Aorta (tissue), 5 donors: Measurements from ENCODE around the gene MIDN. TPM values are rescaled to one million over a fixed set of nuclear protein-coding genes. Genes with fewer than 3 reads are reported as not detected.

ENCODE experiments used
- ATAC-seq: fragments of 200-7000 bp; cut with Tn5 transposase; one replicate; pipeline ENCODE4 v1.9.1; 2022; ENCODE audit warnings: moderate library complexity; ENCODE audit not compliant: low FRiP score
- DNase-seq, 2 donors: peaks; one replicate each; pipeline ENCODE4 v3.0.0-alpha.2; 2020
- H3K27ac ChIP-seq, 2 donors: one replicate each; pipeline ENCODE4 v1.5.1; 2013; ENCODE audit warnings: low read length in 2 of 2, mild to moderate bottlenecking in 2 of 2, moderate library complexity in 2 of 2, control low read depth in 1 of 2, inconsistent platforms in 1 of 2, low read depth in 1 of 2
- H3K27me3 ChIP-seq, 2 donors: one replicate each; pipeline ENCODE4 v1.6.1; 2013; ENCODE audit warnings: control low read depth in 1 of 2, low read length in 1 of 2, mild to moderate bottlenecking in 1 of 2, moderate library complexity in 1 of 2; ENCODE audit not compliant: insufficient read depth in 2 of 2, control insufficient read depth in 1 of 2
- H3K36me3 ChIP-seq, 2 donors: one replicate each; pipeline ENCODE4 v1.6.1; 2013; ENCODE audit warnings: control low read depth in 1 of 2, low read length in 1 of 2, mild to moderate bottlenecking in 1 of 2; ENCODE audit not compliant: insufficient read depth in 2 of 2, control insufficient read depth in 1 of 2
- H3K4me1 ChIP-seq, 2 donors: one replicate each; pipeline ENCODE4 v1.6.1; 2013; ENCODE audit warnings: low read length in 2 of 2, control low read depth in 1 of 2, mild to moderate bottlenecking in 1 of 2, moderate library complexity in 1 of 2; ENCODE audit not compliant: insufficient read depth in 2 of 2, control insufficient read depth in 1 of 2
- H3K4me3 ChIP-seq, 2 donors: one replicate each; pipeline ENCODE4 v1.5.1; 2013; ENCODE audit warnings: low read length in 2 of 2, control low read depth in 1 of 2, mild to moderate bottlenecking in 1 of 2
- H3K9me3 ChIP-seq: one replicate; pipeline ENCODE4 v1.6.1; 2013; ENCODE audit warnings: mild to moderate bottlenecking, low read length; ENCODE audit not compliant: control insufficient read depth
- WGBS, 2 donors: extraction: QIAGEN DNeasy Blood & Tissue Kit; methylation state at CpG; one replicate each; pipeline ENCODE4 v1.1.7; 2013; 5-methylcytosine and 5-hydroxymethylcytosine counted together
- intact Hi-C, 2 donors: fragments of 100-400 bp; cut with DNase I; formaldehyde crosslinking; loops; one replicate each; pipeline versions ENCODE4 v1.14.2 to v1.15.0; 2022
- polyA plus RNA-seq, 2 donors: library from polyadenylated mRNA; stranded (reverse); fragments of 200-250 nt; gene quantifications; one replicate each; pipeline ENCODE4 v1.2.3, GENCODE V29; 2013
- total RNA-seq, 2 donors: library from RNA; stranded (reverse); fragmentation: NEBNext Ultra II Directional; extraction: Animal tissue kit (Norgen Biotek cat#: 25700); gene quantifications; one replicate each; pipeline ENCODE4 v1.2.1, GENCODE V29; 2021
- donor health status: healthy with polysubstance abuse.
- donor health status: Bipolar disorder and iron deficiency.
- donor health status: DM: no; HTN: no; CAD: no.
- donor health status: DM: no; HTN: no; CAD: no.
- donor health status: DM: yes; HTN: yes; CAD: no.

MIDN gene
- total and polyA plus RNA-seq, 4 donors, result 11.8 to 121 (median 69.7) TPM

DNA sequence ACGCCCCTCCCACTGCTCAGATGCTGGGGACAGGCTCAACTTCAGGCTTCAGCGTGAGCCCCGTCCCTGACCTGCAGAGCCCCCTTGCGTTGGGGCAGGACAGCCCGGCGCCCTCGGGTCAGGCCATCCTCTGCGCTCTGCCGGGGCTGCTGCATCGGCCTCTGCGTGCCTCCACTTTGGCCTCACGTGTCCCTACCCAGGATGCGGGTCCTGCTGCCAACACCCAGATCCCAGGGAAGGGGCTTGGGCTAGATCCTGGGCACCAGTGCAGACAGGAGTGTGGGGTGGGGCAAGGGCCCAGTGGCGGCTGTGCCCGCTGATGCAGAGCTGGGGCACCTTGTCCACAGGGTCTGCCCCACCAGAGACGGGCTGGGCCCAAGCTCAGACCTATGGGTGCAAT lies 23.5 kb upstream of the MIDN start:
- ATAC-seq (no peak), DNase-seq (no peak)
- intact Hi-C loops, result no loop called here
- 86 to 90% methylated on average over 16 of the region's 16 CpGs for WGBS, 2 donors
- Histone ChIP-seq H3K9me3 (no peaks in the 10 kb centered on the region), H3K27me3 (no peaks in the 10 kb centered on the region), H3K36me3 (peaks cover 0 to 2% of the 10 kb centered on the region in 2 donors), H3K4me3 (no peak overlapping the region), H3K4me1 (no peaks in the 10 kb centered on the region), H3K27ac (no peak overlapping the region)

DNA sequence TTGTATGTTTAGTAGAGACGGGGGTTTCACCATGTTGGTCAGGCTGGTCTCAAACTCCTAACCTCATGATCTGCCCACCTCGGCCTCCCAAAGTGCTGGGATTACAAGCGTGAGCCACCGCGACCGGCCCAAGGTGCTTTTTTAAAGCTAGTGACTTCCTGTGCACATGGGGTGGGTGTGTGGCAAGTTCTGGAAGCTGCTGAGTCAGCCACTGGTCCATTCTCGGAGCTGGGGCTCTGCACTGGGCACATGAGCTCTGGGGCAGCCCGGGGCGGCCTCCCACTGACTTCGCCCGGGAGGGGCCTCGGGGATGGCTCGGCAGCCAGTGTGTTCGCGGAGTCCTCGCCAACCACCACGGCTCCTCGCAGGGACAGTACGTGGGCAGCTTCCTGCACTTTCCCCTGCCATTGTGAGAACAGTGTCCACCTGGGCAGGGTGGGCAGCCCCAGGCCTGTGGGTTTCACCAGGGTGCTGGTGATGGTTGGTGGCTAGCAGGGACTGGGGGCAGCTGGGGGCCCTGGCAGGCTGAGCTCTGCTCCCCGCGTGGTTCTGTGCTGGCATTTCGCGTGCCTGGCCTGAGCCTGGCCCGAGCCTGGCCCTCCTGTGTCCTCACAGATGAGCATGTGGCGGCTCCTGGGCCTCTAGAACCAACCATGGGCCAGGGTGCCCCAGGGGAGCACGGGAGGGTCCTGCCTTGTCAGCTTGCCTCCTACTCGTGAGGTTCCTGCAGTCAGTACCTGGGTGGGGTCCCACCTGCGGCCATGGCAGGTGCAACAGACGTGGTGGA lies 22.8 kb upstream of the MIDN start:
- ATAC-seq (no peak), DNase-seq (no peak)
- intact Hi-C loops, result no loop called here
- Histone ChIP-seq H3K9me3 (no peaks in the 10 kb centered on the region), H3K36me3 (peaks cover 0 to 2% of the 10 kb centered on the region in 2 donors), H3K27ac (no peak overlapping the region), H3K4me3 (no peak overlapping the region), H3K27me3 (no peaks in the 10 kb centered on the region), H3K4me1 (no peaks in the 10 kb centered on the region)
- WGBS, 2 donors, result 85 to 86% methylated on average over 28 to 29 of the region's 29 CpGs

DNA sequence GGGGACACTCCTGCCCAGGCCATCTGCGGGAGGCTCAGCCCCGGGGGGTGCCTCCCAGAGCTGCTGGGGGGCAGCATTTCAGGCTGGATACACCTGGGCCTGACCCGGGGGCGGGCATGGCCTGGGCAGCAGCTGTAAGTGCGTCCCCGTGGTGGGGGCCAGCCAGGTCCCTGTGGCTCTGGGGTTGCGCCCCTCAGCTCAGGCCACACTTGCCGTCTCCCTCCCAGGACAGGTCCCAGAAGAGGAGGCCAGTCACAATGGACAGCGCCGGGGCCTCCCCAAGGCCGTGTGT lies 22.2 kb upstream of the MIDN start:
- Histone ChIP-seq H3K4me1 (no peaks in the 10 kb centered on the region), H3K27me3 (no peaks in the 10 kb centered on the region), H3K36me3 (no peaks in the 10 kb centered on the region), H3K9me3 (no peaks in the 10 kb centered on the region), H3K27ac (no peak overlapping the region), H3K4me3 (no peak overlapping the region)
- WGBS, 2 donors, result 91 to 93% methylated on average over 11 of the region's 11 CpGs
- intact Hi-C loops, result no loop called here
- no peak for DNase-seq
- no peak for ATAC-seq

DNA sequence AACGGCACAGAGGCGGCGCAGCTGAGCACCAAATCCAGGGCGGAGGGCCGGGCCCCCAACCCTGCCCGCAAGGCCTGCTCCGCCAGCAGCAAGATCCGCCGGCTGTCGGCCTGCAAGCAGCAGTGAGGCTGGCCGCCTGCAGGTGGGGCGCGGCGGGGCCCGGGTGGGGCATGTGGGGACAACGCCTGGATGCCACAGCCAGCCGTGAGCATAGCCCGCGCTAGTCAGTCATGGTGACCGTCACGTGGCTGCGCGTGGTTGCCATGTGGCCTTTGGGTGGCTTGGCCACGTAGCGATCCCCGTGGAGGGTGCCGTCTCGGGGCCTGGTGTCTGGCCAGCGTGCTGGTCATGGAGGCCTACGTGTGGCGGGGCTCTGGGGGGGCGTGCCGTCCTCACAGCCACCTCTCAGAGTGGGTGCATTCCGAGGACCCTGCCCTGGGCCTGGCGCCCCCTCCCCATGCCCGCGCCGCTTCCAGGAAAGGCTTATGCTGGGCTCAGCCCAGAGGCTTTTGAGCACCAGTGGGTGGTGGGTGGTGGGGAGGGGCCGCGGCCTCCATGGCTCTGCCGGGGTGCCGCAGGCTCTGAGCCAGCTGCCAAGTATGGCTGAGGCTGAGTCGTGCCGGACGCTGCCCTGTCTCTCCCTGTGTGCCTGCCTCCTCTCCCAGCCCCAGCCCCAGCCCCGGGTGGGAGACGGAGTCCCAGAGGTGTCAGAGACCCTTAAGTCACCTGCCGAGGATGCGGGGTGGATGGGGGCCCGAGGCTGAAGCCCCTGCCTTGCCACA lies 21.7 kb upstream of the MIDN start:
- no peaks in the 10 kb centered on the region for H3K9me3 ChIP-seq
- H3K36me3 ChIP-seq, result no peaks in the 10 kb centered on the region
- WGBS, 2 donors, result 89% methylated on average over 47 to 50 of the region's 50 CpGs
- H3K4me3 ChIP-seq, result no peak overlapping the region
- DNase-seq, result no peak
- no peak for ATAC-seq
- no peaks in the 10 kb centered on the region for H3K4me1 ChIP-seq
- H3K27ac ChIP-seq, result no peak overlapping the region
- no peaks in the 10 kb centered on the region for H3K27me3 ChIP-seq
- intact Hi-C loops, result no loop called here

DNA sequence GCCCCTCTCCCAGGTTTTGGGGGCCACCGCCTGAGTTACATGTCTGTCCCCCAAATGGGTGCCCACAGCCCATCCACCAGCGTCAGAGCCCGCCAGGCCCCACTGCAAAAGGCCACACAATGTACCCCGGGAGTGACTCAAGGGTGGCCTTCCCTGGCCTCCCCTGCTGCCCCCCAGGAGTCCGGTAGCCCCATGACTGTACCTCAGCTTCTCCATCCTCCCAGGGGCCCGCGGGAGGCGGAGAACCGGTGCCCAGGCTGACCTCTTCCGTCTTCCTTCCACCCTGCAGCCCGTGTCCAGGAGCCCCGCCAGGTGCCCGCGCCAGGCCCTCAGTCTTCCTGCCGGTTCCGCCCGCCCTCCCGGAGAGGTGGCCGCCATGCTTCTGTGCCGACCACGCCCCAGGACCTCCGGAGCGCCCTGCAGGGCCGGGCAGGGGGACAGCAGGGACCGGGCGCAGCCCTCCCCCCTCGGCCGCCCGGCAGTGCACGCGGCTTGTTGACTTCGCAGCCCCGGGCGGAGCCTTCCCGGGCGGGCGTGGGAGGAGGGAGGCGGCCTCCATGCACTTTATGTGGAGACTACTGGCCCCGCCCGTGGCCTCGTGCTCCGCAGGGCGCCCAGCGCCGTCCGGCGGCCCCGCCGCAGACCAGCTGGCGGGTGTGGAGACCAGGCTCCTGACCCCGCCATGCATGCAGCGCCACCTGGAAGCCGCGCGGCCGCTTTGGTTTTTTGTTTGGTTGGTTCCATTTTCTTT lies 20.9 kb upstream of the MIDN start:
- H3K4me3 ChIP-seq, result no peak overlapping the region
- no peak for DNase-seq
- no peak overlapping the region for H3K27ac ChIP-seq
- no peaks in the 10 kb centered on the region for H3K4me1 ChIP-seq
- intact Hi-C loops, result no loop called here
- H3K27me3 ChIP-seq, result no peaks in the 10 kb centered on the region
- 88 to 90% methylated on average over 42 to 56 of the region's 56 CpGs for WGBS, 2 donors
- no peak for ATAC-seq
- H3K36me3 ChIP-seq, result no peaks in the 10 kb centered on the region
- H3K9me3 ChIP-seq, result no peaks in the 10 kb centered on the region

DNA sequence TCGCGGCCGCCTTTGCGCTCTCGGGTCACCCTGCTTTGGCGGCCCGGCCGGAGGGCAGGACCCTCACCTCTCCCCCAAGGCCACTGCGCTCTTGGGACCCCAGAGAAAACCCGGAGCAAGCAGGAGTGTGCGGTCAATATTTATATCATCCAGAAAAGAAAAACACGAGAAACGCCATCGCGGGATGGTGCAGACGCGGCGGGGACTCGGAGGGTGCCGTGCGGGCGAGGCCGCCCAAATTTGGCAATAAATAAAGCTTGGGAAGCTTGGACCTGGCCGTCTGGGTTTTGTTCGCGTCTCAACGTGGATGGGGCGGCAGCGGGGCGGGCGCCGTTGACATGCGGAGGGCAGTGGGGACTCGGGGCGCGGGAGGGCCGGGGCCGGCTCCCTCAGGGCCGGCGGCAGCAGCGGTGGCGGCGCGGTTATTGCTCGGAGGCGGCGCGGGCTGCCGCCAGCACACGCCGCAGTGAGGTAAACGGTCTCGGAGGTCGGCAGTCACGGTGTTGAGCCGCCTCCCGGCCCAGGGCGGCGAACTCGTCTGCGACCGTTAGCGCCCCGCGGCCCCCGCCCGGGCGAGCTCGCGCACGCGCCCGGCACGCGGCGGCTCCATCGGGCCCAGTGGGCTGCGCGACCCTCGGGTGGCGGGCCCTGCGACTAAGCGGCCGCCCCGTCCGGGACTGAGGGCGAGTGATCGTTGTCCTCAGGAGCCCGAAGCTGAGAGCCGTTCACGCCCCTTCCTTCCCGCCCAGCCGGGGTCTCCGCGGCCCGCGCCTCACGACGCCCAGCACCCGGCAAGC lies 20.0 kb upstream of the MIDN start:
- ATAC-seq (no peak), DNase-seq (no peak)
- whole genome bisulfite sequencing, 2 donors, result 96% methylated on average over 100 of the region's 100 CpGs
- no peaks in the 10 kb centered on the region for H3K36me3 ChIP-seq
- no peaks in the 10 kb centered on the region for H3K4me1 ChIP-seq
- intact Hi-C loops, result no loop called here
- H3K9me3 ChIP-seq, result no peaks in the 10 kb centered on the region
- H3K27ac ChIP-seq, result no peak overlapping the region
- H3K27me3 ChIP-seq, result no peaks in the 10 kb centered on the region
- no peak overlapping the region for H3K4me3 ChIP-seq

DNA sequence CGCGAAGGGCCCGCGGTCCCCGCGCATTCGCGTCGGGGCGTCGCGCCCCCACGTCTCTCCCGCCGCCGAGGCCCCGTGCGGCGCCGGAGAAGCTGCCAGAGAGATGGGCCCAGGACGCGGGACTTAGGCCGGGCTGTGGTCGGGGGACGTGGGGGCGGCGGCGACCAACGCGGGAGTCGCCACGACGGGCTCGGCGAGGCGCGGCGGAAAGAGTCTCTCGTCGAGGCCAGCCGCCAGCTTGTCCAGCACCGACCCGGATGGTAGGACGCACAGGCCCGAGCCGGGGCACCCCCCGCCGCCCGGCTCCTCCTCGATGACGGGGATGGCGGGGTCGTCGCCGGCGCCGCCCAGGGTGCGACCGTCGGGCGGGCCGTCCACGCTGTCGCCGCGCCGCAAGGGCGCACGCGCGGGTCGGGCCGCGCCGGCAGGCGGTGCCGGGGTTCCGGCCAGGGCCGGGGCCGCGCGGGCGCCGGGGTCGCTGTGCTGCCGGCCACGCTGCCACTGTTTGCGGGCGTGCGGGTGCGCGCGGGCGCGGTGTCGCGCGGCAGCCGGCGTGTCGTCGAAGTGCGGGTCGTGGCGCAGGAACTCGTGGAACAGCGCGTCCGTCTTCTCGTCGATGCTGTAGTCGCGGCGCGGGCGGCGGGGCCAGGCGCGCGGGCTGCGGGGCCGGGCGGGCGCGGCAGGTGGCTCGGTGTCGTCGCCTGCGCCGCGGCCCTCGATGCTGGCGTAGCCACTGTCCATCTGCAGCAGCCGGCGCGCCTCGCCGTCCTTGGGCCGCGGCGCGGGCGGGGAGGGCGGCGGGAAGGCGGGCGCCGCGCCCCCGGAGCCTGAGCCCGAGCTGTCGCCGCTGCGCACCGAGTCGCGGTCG lies 19.1 kb upstream of the MIDN start:
- 96 to 97% methylated on average over 141 to 158 of the region's 158 CpGs for WGBS, 2 donors
- DNase-seq (no peak), ATAC-seq (no peak)
- no peak overlapping the region for H3K4me3 ChIP-seq
- H3K27ac ChIP-seq, result no peak overlapping the region
- H3K9me3 ChIP-seq, result no peaks in the 10 kb centered on the region
- no peaks in the 10 kb centered on the region for H3K27me3 ChIP-seq
- H3K36me3 ChIP-seq, result no peaks in the 10 kb centered on the region
- H3K4me1 ChIP-seq, result no peaks in the 10 kb centered on the region
- intact Hi-C loops, result no loop called here
